HG02938 (cell line): ENCODE measurements around the gene DNM1.
"Not testable (repeated sequence)": the region's sequence is repeated elsewhere in the genome, so short reads cannot be mapped to it uniquely, and the experiment has no call there.

Source experiments
- ATAC-seq: cut with Tn5 transposase; IDR thresholded peaks from one replicate; pipeline ENCODE4 v1.9.1; 2021; ENCODE audit warnings: mild to moderate bottlenecking, moderate library complexity; ENCODE audit not compliant: unreplicated experiment

DNM1 gene

DNA sequence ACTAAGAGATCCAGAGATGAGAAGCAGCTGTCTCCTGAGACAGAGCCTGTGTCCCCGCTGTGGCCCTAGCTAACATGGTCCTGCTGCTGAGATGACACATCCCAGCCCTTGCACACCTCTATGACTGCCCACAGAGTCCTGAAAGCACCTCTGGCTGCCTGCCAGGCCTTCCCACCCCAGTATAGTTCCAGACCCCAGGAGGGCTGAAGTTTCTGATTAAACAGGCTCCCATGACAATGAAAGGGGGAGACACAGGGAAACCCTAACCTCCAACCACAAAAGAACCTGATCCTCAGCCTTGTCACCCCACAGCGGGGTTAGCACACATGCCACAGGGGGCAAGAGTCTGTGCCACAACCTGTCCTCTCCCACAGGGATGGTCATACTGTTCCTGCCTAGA is 27.5 kb upstream of the DNM1 start:
- ATAC-seq: no peak

GRCh38 chr9:128178806-128179431 is 24.3 kb upstream of the DNM1 start:
- no peak for ATAC-seq

- no peak for ATAC-seq
Observed at GRCh38 chr9:128180001-128180400, 23.2 kb upstream of the DNM1 start.

DNA sequence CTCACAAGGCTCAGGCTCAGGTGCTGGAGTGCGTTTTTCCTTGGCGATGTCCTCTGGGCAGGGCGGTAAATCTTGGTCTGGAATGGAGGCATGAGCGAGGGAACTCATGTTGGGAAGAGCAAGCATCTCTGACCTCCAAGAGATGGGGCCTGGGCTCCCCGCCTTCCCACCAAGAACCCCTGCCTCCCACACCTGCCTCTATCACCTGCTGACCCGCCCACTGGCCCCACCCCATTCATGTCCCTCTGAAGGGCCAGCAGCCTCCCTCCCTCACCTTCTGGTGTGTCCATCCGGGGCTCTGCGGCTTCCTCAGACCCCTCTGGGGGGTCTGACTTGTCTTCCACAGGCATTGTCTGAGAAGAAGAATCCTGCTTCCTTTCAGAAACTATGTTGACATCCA is 22.7 kb upstream of the DNM1 start:
- ATAC-seq: no peak

- not testable (repeated sequence) for ATAC-seq
Observed at GRCh38 chr9:128181480-128181879, 21.7 kb upstream of the DNM1 start.

- no peak for ATAC-seq
Observed at GRCh38 chr9:128182893-128183588, 20.1 kb upstream of the DNM1 start.

- no peak for ATAC-seq
Observed at GRCh38 chr9:128185979-128186965, 16.9 kb upstream of the DNM1 start.

GRCh38 chr9:128187361-128187760 is 15.8 kb upstream of the DNM1 start:
- no peak for ATAC-seq

- ATAC-seq: no peak
Observed at GRCh38 chr9:128188209-128188608, 15.0 kb upstream of the DNM1 start.

DNA sequence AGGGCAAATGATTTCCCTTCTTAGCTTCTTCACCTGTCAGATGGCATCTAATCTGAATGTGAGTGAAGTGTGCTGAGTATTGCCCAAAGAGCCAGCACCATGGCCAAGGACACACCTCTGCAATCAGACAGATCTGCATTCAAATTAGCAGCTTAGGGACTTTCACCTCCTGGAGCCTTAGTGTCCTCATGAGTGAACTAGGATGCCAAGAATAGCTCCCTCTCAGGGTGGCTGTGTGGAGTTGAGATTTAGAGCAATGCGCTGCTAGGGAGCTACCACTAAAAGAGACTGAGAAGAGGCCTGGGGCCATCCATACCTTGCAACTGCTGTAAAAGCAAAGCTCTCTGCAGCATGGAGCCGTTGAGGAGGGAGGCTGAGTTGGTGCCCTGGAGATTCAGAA is 13.2 kb upstream of the DNM1 start:
- no peak for ATAC-seq

- peak; percentile 13 for ATAC-seq
Observed at GRCh38 chr9:128190516-128191405, 12.4 kb upstream of the DNM1 start.

DNA sequence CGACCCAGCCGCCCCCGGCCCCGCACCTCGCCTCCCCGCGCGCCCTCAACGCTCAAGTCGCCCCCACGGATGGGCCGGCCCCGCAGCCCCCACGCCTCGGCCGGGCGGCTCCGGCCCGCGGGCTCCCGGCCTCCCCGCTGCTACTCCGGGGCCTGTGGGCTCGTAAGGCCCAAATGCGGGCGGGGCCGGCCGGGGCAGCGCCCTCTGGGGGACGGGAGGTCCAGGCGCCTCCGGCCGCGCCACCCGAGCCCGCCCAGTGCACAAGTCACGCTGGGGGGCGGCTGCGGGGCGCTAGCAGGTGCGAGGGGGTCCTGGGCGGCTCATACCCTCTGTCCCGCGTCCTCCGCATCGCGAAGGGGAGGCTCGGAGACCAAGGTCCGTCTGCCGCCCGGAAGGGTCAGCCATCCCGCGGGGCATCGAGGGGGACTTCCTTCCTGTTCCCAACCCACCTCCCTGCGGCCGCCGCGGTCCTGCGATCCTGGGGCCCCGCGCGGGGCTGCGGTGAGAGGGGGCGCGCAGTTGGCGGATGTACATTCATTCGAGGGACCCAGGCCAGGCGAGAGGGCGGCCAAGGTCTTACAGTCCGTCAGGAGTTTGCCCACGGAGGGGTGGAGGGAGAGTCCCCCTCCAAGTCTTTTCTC is 11.7 kb upstream of the DNM1 start, which contains the start of gene CIZ1:
CIZ1 (minus strand) TSS at position 167 of the 641 bp plus-strand sequence. CDS start 715 bp downstream, outside the sequence.
- ATAC-seq: peak; percentile 65

DNA sequence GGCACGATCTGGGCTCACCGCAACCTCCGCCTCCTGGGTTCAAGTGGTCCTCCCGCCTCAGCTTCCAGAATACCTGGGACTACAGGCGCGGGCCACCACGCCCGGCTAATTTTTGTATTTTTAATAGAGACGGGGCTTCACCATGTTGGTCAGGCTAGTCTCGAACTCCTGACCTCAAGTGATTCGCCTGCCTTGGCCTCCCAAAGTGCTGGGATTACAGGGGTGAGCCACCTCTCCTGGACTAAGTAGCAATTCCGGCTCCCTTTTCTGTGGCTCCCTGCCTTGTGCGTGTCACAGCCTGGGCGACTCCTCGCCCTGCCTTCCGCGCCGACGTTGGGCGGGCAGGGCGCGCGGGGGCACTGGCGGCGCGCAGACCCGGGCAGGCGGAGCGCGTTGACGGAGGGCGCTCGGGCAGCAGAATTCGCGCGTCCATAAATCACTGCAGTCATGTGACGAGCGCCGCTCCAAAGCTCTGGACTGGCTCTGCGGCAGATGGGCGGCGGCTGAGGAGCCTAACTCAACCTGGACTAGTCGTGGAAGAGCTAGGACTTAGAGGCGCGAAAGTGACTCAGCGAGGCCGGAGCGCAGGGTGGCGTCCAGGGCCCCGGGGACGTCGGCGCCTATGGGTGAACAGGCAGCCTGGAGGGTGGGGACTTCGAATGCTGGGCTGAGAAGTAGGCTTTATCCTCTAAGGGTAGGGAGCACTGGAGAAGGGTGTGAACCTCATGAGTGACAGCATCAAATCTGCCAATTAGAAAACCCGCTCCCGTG is 10.4 kb upstream of the DNM1 start:
- ATAC-seq: no peak

- no peak for ATAC-seq
Observed at GRCh38 chr9:128193469-128194096, 9.6 kb upstream of the DNM1 start.

GRCh38 chr9:128201441-128202369 is 1.5 kb upstream of the DNM1 start:
- ATAC-seq: no peak

DNA sequence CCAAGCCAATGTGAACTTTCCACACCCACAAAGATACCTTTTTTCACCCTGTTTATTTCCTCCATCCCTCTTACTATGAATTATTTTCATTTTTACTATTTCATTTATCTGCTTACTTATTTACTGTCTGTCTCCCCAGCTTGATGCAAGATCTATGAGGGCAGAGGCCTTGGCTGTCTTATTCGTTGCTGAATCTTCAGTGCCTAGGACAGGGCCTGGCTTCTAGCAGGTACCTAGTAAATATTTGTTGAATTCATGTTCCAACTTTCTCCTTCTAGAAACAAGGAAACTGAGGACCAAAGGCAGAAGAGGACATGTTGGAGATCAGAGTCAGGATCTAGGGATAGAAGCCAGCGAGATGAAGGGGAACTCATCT is 543 bp upstream of the DNM1 start:
- ATAC-seq: no peak

GRCh38 chr9:128203707-128204551 is 750 bp downstream of the DNM1 start:
- no peak for ATAC-seq
